GM10248 (cell line): ENCODE data around the gene EML5.

ENCODE experiments used
- CTCF ChIA-PET: fragments of 300-600 bp; sonication (Branson Sonifier 250); formaldehyde crosslinking; extraction: SDS; loops from one replicate; lab custom pipeline; 2021; ENCODE audit warnings: antibody characterized with exemption; lab: Yijun Ruan, JAX
- POLR2A ChIA-PET: fragments of 350-650 bp; sonication (Branson Sonifier 250); formaldehyde crosslinking; extraction: SDS; loops from one replicate; lab custom pipeline; 2020; ENCODE audit warnings: antibody characterized with exemption; lab: Yijun Ruan, JAX
- DNase-seq: peaks from one replicate; pipeline ENCODE4 v3.0.0; 2012; ENCODE audit errors: extremely low spot score
- CTCF ChIP-seq: IDR thresholded peaks from 2 replicates; pipeline ENCODE4 v1.5.1; 2012; ENCODE audit warnings: mild to moderate bottlenecking, low read depth; ENCODE audit errors: extremely low read depth, missing control alignments, control extremely low read depth

The EML5 gene

GRCh38 chr14:88625671-88626070 is 167.1 kb downstream of the EML5 start:
- ChIA-PET CTCF (interaction anchor here (0.7 to 1.2 kb wide), 2 partner anchors 10 to 42 kb away, joined by 3 read pairs; no protein-coding TSS in a partner anchor), POLR2A (no interaction called here)
- TF ChIP-seq CTCF = no peak
- no peak for DNase-seq

GRCh38 chr14:88621100-88621499 is 171.7 kb downstream of the EML5 start:
- no peak for DNase-seq
- POLR2A ChIA-PET = no interaction called here
- CTCF ChIA-PET = interaction anchor here (1.0 to 1.2 kb wide), 2 partner anchors 26 to 46 kb away, joined by 3 to 4 read pairs; no protein-coding TSS in a partner anchor
- no peak for TF ChIP-seq CTCF

- TF ChIP-seq CTCF = no peak
- DNase-seq = no peak
- POLR2A ChIA-PET = no interaction called here
- CTCF ChIA-PET = interaction anchor here (1.1 kb wide), 2 partner anchors 13 to 20 kb away, joined by 3 to 4 read pairs; no protein-coding TSS in a partner anchor
These were observed 174.3 kb downstream of the EML5 start for GRCh38 chr14:88618476-88618875.

GRCh38 chr14:88617479-88617878 is 175.3 kb downstream of the EML5 start:
- POLR2A ChIA-PET = no interaction called here
- DNase-seq = no peak
- TF ChIP-seq CTCF = no peak
- CTCF ChIA-PET = no interaction called here

- ChIA-PET CTCF (interaction anchor here (1.0 to 1.2 kb wide), 3 partner anchors 12 to 25 kb away, joined by 3 to 4 read pairs (median 3); no protein-coding TSS in a partner anchor), POLR2A (no interaction called here)
- no peak for DNase-seq
- no peak for TF ChIP-seq CTCF
These were observed 176.1 kb downstream of the EML5 start for GRCh38 chr14:88616697-88617096.

GRCh38 chr14:88614218-88614907 is 178.4 kb downstream of the EML5 start:
- ChIA-PET POLR2A (no interaction called here), CTCF (interaction anchor here (1.2 to 1.6 kb wide), 3 partner anchors 13 to 53 kb away, joined by 3 to 4 read pairs (median 3); no protein-coding TSS in a partner anchor)
- TF ChIP-seq CTCF = no peak
- no peak for DNase-seq
